WTC11 (cell line): Measurements from ENCODE around the gene TMEFF2.

Experiments used
- AFF4 ChIP-seq: sonication (generic); formaldehyde crosslinking; IDR thresholded peaks from 2 replicates; pipeline ENCODE4 v1.8.1; 2023; ENCODE audit warnings: mild to moderate bottlenecking, missing genetic modification reagents, borderline replicate concordance
- ATF3 ChIP-seq: sonication (generic); formaldehyde crosslinking; conservative IDR thresholded peaks from 2 replicates; pipeline ENCODE4 v1.8.1; 2022; ENCODE audit warnings: mild to moderate bottlenecking, missing genetic modification reagents
- CREM ChIP-seq: sonication (generic); formaldehyde crosslinking; IDR thresholded peaks from 2 replicates; pipeline ENCODE4 v1.8.1; 2022; ENCODE audit warnings: mild to moderate bottlenecking, missing genetic modification reagents, moderate library complexity
- CTCF ChIP-seq: fragments of 200-600 bp; IDR thresholded peaks from 2 replicates; pipeline ENCODE4 v1.8.0; 2022; ENCODE audit warnings: antibody characterized with exemption
- E2F4 ChIP-seq: sonication (generic); formaldehyde crosslinking; IDR thresholded peaks from 2 replicates; pipeline ENCODE4 v1.8.1; 2022; ENCODE audit warnings: low read depth, mild to moderate bottlenecking, moderate library complexity, missing genetic modification reagents, borderline replicate concordance
- ESRRA ChIP-seq: sonication (generic); formaldehyde crosslinking; IDR thresholded peaks from 2 replicates; pipeline ENCODE4 v1.8.1; 2022; ENCODE audit warnings: mild to moderate bottlenecking, missing genetic modification reagents, borderline replicate concordance
- ETV6 ChIP-seq: sonication (generic); formaldehyde crosslinking; IDR thresholded peaks from 2 replicates; pipeline ENCODE4 v1.8.1; 2022; ENCODE audit warnings: mild to moderate bottlenecking, missing genetic modification reagents
- FOXP1 ChIP-seq: sonication (generic); formaldehyde crosslinking; IDR thresholded peaks from 2 replicates; pipeline ENCODE4 v1.8.0; 2022; ENCODE audit warnings: missing genetic modification reagents, mild to moderate bottlenecking, moderate library complexity, borderline replicate concordance
- MAX ChIP-seq: sonication (generic); formaldehyde crosslinking; IDR thresholded peaks from 2 replicates; pipeline ENCODE4 v1.8.0; 2022; ENCODE audit warnings: mild to moderate bottlenecking, missing genetic modification reagents
- NR3C1 ChIP-seq: sonication (generic); formaldehyde crosslinking; conservative IDR thresholded peaks from 2 replicates; pipeline ENCODE4 v1.8.1; 2023; ENCODE audit warnings: low read depth, mild to moderate bottlenecking, missing genetic modification reagents
- SMAD4 ChIP-seq: sonication (generic); formaldehyde crosslinking; IDR thresholded peaks from 2 replicates; pipeline ENCODE4 v1.8.0; 2022; ENCODE audit warnings: mild to moderate bottlenecking, missing genetic modification reagents
- ZNF396 ChIP-seq: fragments of 250-450 bp; sonication (Bioruptor Pico); IDR thresholded peaks from 2 replicates; pipeline ENCODE4 v1.8.0; 2021; ENCODE audit warnings: mild to moderate bottlenecking, moderate library complexity, borderline replicate concordance

GRCh38 chr2:192042126-192042525 lies 152.6 kb downstream of the TMEFF2 start:
- no peak for TF ChIP-seq ATF3
- TF ChIP-seq NR3C1 (CRISPR knock-in tag) = no peak
- TF ChIP-seq CREM (CRISPR knock-in tag) = no peak
- no peak for TF ChIP-seq CTCF
- TF ChIP-seq ETV6 = no peak
- no peak for TF ChIP-seq AFF4 (CRISPR knock-in tag)
- no peak for TF ChIP-seq FOXP1 (CRISPR knock-in tag)
- no peak for TF ChIP-seq MAX (CRISPR knock-in tag)
- TF ChIP-seq ESRRA (CRISPR knock-in tag) = no peak
- no peak for TF ChIP-seq E2F4 (CRISPR knock-in tag)
- no peak for TF ChIP-seq ZNF396
- no peak for TF ChIP-seq SMAD4 (CRISPR knock-in tag)
